GM12878 (cell line): Measurements from ENCODE around the gene ACAP2. TPM values are rescaled to one million over a fixed set of nuclear protein-coding genes. Genes with fewer than 3 reads are reported as not detected.

Source experiments
- ATAC-seq: fragments of 200-7000 bp; cut with Tn5 transposase; 3 replicates; pipeline ENCODE4 v1.9.1; 2020; ENCODE audit warnings: mild to moderate bottlenecking, moderate library complexity
- BruUV-seq: library from RNA; stranded (reverse); fragments of 400-500 nt; replicated peaks from 2 replicates; lab custom pipeline; 2021; lab: Mats Ljungman, UMichigan
- CTCF ChIA-PET: fragments of 300-600 bp; sonication (Branson Sonifier 250); formaldehyde crosslinking; extraction: SDS; loops from one replicate; lab custom pipeline; 2021; ENCODE audit warnings: inconsistent platforms; lab: Yijun Ruan, JAX
- POLR2A ChIA-PET: fragments of 350-600 bp; formaldehyde crosslinking; extraction: SDS; loops from one replicate; lab custom pipeline; 2021; ENCODE audit warnings: inconsistent platforms; lab: Charles Lee
- RAD21 ChIA-PET: fragments of 300-600 bp; sonication (Branson Sonifier 250); formaldehyde crosslinking; loops from one replicate; lab custom pipeline; 2023; ENCODE audit warnings: antibody characterized with exemption; ENCODE audit not compliant: unreplicated experiment; lab: Charles Lee
- SMC1A ChIA-PET: fragments of 300-600 bp; sonication (Branson Sonifier 250); formaldehyde crosslinking; loops from one replicate; lab custom pipeline; 2023; ENCODE audit not compliant: unreplicated experiment, uncharacterized antibody; lab: Charles Lee
- DNase-seq: peaks from one replicate; pipeline ENCODE4 v3.0.0-alpha.2; 2011; ENCODE audit warnings: low read depth, low spot score
- FAIRE-seq: peaks from 3 replicates; lab custom pipeline; 2011; peaks lifted over from hg19 to GRCh38; lab: Jason Lieb, UNC
- H2AFZ ChIP-seq: 2 replicates; pipeline ENCODE4 v1.6.0; 2011; ENCODE audit warnings: low read depth, low read length, control low read depth; ENCODE audit not compliant: control insufficient read depth
- H3K27ac ChIP-seq: 2 replicates; pipeline ENCODE4 v1.5.1; 2011; ENCODE audit warnings: control low read depth; ENCODE audit not compliant: control insufficient read depth, insufficient read depth
- H3K27me3 ChIP-seq, 2 experiments: replicated peaks in 1 of 2; 2 replicates each; pipeline versions ENCODE4 v1.6.0 to v1.6.1; 2011; ENCODE audit warnings: low read length in 1 of 2; ENCODE audit not compliant: control insufficient read depth in 2 of 2, insufficient read depth in 2 of 2
- H3K36me3 ChIP-seq, 2 experiments: 2 replicates each; pipeline ENCODE4 v1.5.1; 2011; ENCODE audit warnings: low read length in 1 of 2; ENCODE audit not compliant: control insufficient read depth in 2 of 2, insufficient read depth in 2 of 2
- H3K4me1 ChIP-seq: 2 replicates; pipeline ENCODE4 v1.6.1; 2011; ENCODE audit warnings: mild to moderate bottlenecking, low read length, moderate library complexity, mixed read lengths; ENCODE audit not compliant: control insufficient read depth, insufficient read depth
- H3K4me2 ChIP-seq: 2 replicates; pipeline ENCODE4 v1.6.0; 2011; ENCODE audit warnings: control low read depth; ENCODE audit not compliant: control insufficient read depth, insufficient read depth
- H3K4me3 ChIP-seq: fragments of 200-600 bp; sonication (generic); 2 replicates; pipeline ENCODE4 v1.5.1; 2016
- H3K79me2 ChIP-seq: 2 replicates; pipeline ENCODE4 v1.6.0; 2011; ENCODE audit warnings: low read length; ENCODE audit not compliant: control insufficient read depth, insufficient read depth
- H3K9ac ChIP-seq: 2 replicates; pipeline ENCODE4 v1.8.0; 2011; ENCODE audit warnings: low read length, control low read depth, mixed read lengths; ENCODE audit not compliant: control insufficient read depth, insufficient read depth
- H3K9me3 ChIP-seq: replicated peaks from 3 replicates; pipeline ENCODE4 v1.5.1; 2011; ENCODE audit warnings: mild to moderate bottlenecking, low read length; ENCODE audit not compliant: control insufficient read depth, insufficient read depth
- H4K20me1 ChIP-seq: 2 replicates; pipeline ENCODE4 v1.6.0; 2011; ENCODE audit not compliant: control insufficient read depth, insufficient read depth
- CBX3 ChIP-seq: fragments of 200-600 bp; sonication (generic); IDR thresholded peaks from 2 replicates; pipeline ENCODE4 v1.6.1; 2016; ENCODE audit warnings: low read depth, borderline replicate concordance
- CHD1 ChIP-seq: IDR thresholded peaks from 2 replicates; pipeline ENCODE4 v1.6.1; 2012; ENCODE audit warnings: low read depth, low read length, improper control_type of control experiment
- EGR1 ChIP-seq, 2 experiments: IDR thresholded peaks; 1 replicate in 1 of 2; 2 replicates in 1 of 2; pipeline ENCODE4 v1.6.1; 2011 to 2012; ENCODE audit warnings: low read depth in 2 of 2, low read length in 2 of 2, borderline replicate concordance in 1 of 2, mild to moderate bottlenecking in 1 of 2, moderate library complexity in 1 of 2
- NFYA ChIP-seq: IDR thresholded peaks from 2 replicates; pipeline ENCODE4 v1.6.1; 2011; ENCODE audit warnings: low read depth, mild to moderate bottlenecking, low read length, improper control_type of control experiment, borderline replicate concordance
- ZNF274 ChIP-seq: IDR thresholded peaks from one replicate; pipeline ENCODE4 v1.8.0; 2011; ENCODE audit not compliant: insufficient read length, insufficient read depth
- WGBS: methylation state at CpG from one replicate; pipeline ENCODE4 v1.1.6; 2016; ENCODE audit warnings: low lambda C conversion rate; ENCODE audit not compliant: insufficient replicate concordance, insufficient coverage; ENCODE audit errors: missing lambda C conversion rate; 5-methylcytosine and 5-hydroxymethylcytosine counted together
- in situ Hi-C: fragments of 300-500 bp; cut with MboI; formaldehyde crosslinking; loops from 9 replicates; pipeline ENCODE4 v1.14.3; 2018; ENCODE audit warnings: mixed read lengths
- intact Hi-C: fragments of 100-400 bp; cut with micrococcal nuclease; formaldehyde crosslinking; loops from one replicate; pipeline ENCODE4 v1.14.2; 2022; ENCODE audit not compliant: unreplicated experiment
- polyA plus RNA-seq, 11 experiments: library from polyadenylated mRNA; depleted of rRNA in 4 of 11; unstranded in 6 of 11; stranded (reverse) in 5 of 11; fragments of >200 nt; fragmentation: Nextera tagmentation in 4 of 11; fragmentation: Illumina TruSeq in 1 of 11; extraction: Ambion mirVana in 4 of 11; extraction: Trizol in 1 of 11; gene quantifications; 1 replicate in 1 of 11; 2 replicates in 10 of 11; pipeline versions ENCODE4 v1.2.1 to v1.2.3, GENCODE V29; 2011 to 2016; ENCODE audit warnings: inconsistent platforms in 2 of 11, missing spikeins in 2 of 11, low read depth in 1 of 11
- small RNA-seq: library from RNA; depleted of rRNA; stranded (forward); fragments of <200 nt; gene quantifications from one replicate; pipeline ENCODE3, GENCODE V24; 2014
- total RNA-seq, 4 experiments: library from RNA; depleted of rRNA in 3 of 4; stranded (reverse); fragments of >200 nt in 3 of 4; fragmentation: Illumina TruSeq in 1 of 4; extraction: Trizol in 1 of 4; gene quantifications; 2 replicates each; pipeline versions ENCODE4 v1.2.1 to v1.2.3, GENCODE V29; 2013 to 2021

Gene ACAP2
- total and polyA plus RNA-seq, 10 of the 15 experiments (the other 5 are each of a cell fraction or from before 2014, with no cell fraction given): 7.1 to 53.8 (median 35.7) TPM

DNA sequence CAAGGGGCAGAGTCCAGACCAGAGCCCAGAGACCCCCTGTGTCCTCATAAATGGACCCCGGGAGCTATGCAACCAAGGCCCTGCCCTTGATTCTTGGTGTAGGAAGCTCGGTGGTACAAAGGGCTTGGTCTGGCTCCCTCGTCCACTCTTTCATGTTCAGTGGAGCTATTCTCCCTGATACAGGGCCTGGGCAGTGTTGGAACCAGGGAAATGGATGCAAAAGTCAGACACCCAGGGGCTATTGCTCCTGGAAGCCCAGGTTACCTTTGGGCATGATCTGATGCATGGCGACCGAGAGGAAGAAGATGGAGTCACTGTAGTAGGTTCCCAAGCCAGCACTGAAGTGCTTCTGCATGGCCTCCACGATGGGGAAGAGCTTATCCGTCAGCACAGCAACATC lies 216.4 kb downstream of the ACAP2 start:
- H3K4me1 ChIP-seq: no peaks in the 10 kb centered on the region
- H3K9me3 ChIP-seq: no peaks in the 10 kb centered on the region
- no peak overlapping the region for H2AFZ ChIP-seq
- in situ Hi-C loops (no loop called here), intact Hi-C loops (no loop called here)
- CTCF ChIA-PET: interaction anchor here (0.8 to 1.3 kb wide), 4 partner anchors 21 to 234 kb away, joined by 3 to 6 read pairs (median 4); no protein-coding TSS in a partner anchor
- H3K27ac ChIP-seq: no peak overlapping the region
- BruUV-seq: no TSS peak
- TF ChIP-seq CBX3 (no peak), NFYA (no peak)
- ATAC-seq (no peak), DNase-seq (no peak), FAIRE-seq (no peak)
- H3K4me2 ChIP-seq: no peak overlapping the region
- WGBS: 89% methylated on average over 7 of the region's 7 CpGs
- no peak overlapping the region for H3K4me3 ChIP-seq
- H3K27me3 ChIP-seq: no peaks in the 10 kb centered on the region
- SMC1A ChIA-PET: interaction anchor here (1.0 to 1.8 kb wide), 2 partner anchors 21 to 97 kb away, joined by 4 to 5 read pairs; no protein-coding TSS in a partner anchor
- H3K9ac ChIP-seq: no peak overlapping the region
- H3K36me3 ChIP-seq: no peaks in the 10 kb centered on the region
- POLR2A ChIA-PET: no interaction called here
- RAD21 ChIA-PET: interaction anchor here (1.1 to 1.6 kb wide), 3 partner anchors 15 to 73 kb away, joined by 3 to 9 read pairs (median 4); no protein-coding TSS in a partner anchor
- no peaks in the 10 kb centered on the region for H4K20me1 ChIP-seq
- no peaks in the 10 kb centered on the region for H3K79me2 ChIP-seq

DNA sequence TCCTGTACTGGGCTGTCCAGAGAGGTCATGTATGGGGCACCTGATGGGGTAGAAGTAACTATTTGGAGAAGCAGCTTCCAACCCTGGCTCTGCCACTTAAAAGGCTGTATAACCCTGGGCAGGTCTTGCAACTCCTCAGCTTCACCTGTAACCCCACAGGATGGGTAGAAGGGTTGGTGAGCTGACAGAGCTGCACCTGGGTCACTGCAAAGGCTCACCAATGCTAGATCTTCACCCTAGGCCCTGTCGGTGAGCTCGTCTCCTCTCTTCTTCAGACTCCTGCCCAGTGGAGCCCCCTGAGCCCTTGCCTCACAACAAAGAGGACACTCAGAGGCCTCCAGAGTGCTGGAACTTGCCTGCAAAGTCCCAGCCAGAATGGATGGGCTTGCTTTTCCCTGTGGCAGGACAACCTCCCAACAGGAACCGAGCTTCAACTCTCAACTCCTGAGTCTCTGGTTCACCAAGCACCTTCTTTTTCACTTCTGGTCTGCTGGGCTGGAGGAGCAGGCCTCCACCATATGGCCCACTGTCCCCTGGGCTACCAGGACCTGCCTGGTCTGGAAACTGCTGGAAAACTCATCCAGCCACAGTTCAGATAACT lies 217.7 kb downstream of the ACAP2 start:
- DNase-seq: no peak
- ChIA-PET POLR2A (no interaction called here), SMC1A (no interaction called here), RAD21 (interaction anchor here (1.4 kb wide), 1 partner anchor 25 kb away, joined by 4 read pairs; no protein-coding TSS in a partner anchor)
- Histone ChIP-seq H3K9ac (no peak overlapping the region), H3K27ac (no peak overlapping the region), H3K4me3 (no peak overlapping the region), H3K27me3 (no peaks in the 10 kb centered on the region)
- WGBS: 96% methylated on average over 3 of the region's 3 CpGs
- BruUV-seq: no TSS peak
- intact Hi-C loops: no loop called here
- FAIRE-seq: no peak
- no peak for TF ChIP-seq ZNF274
- TF ChIP-seq CHD1: no peak
- no peak for TF ChIP-seq EGR1 (IDR thresholded peaks at IDR 0.05; ENCODE audit: borderline replicate concordance in 1 of 2, low read depth in 2 of 2, low read length in 2 of 2)
- TF ChIP-seq, all 136 proteins: peak for 0
- Histone ChIP-seq H2AFZ (no peak overlapping the region), H3K4me2 (no peak overlapping the region), H4K20me1 (no peaks in the 10 kb centered on the region), H3K9me3 (no peaks in the 10 kb centered on the region), H3K36me3 (no peaks in the 10 kb centered on the region; a peak in 1 of 4 replicates), H3K79me2 (no peaks in the 10 kb centered on the region), H3K4me1 (no peaks in the 10 kb centered on the region)
- in situ Hi-C loops: no loop called here
- no peak for ATAC-seq
- CTCF ChIA-PET: no interaction called here

Small RNA genes lying within 50 kb of the gene (small RNA-seq; reads per million reads assigned to genes)
- gene RF00019: not detected

Other genes starting within 250 kb of the ACAP2 start
- gene XXYLT1, start 171.9 kb downstream of the ACAP2 start, total RNA-seq (2014; rRNA removed): 13.8 and 14.2 TPM in 2 replicates
- 7.0 and 8.4 TPM in 2 replicates for gene XXYLT1, start 171.9 kb downstream of the ACAP2 start, total RNA-seq (2014; rRNA removed; fragmentation: Illumina TruSeq; extraction: Trizol)
- 12.4 TPM in 2 replicates for gene XXYLT1, start 171.9 kb downstream of the ACAP2 start, total RNA-seq (2021)
- gene XXYLT1, start 171.9 kb downstream of the ACAP2 start, polyA plus RNA-seq (2011; rRNA removed): 4.7 and 7.4 TPM in 2 replicates
- gene XXYLT1, start 171.9 kb downstream of the ACAP2 start, polyA plus RNA-seq (2014; fragmentation: Illumina TruSeq; extraction: Trizol): 8.4 and 9.0 TPM in 2 replicates
- gene XXYLT1, start 171.9 kb downstream of the ACAP2 start, polyA plus RNA-seq (2014; fragmentation: Nextera tagmentation; extraction: Ambion mirVana): 1 to 10 TPM; 1.2 to 3.2 TPM
- 10.7 and 12.1 TPM in 2 replicates for gene XXYLT1, start 171.9 kb downstream of the ACAP2 start, polyA plus RNA-seq (2014; rRNA removed)
- gene XXYLT1, start 171.9 kb downstream of the ACAP2 start, polyA plus RNA-seq (2016; fragmentation: Nextera tagmentation; extraction: Ambion mirVana): 10 to 100 TPM in 1 of 2 experiments, 1 to 10 TPM in 1; 9.7 to 11.2 TPM
- gene PPP1R2, start 100.3 kb upstream of the ACAP2 start, total RNA-seq (2014; rRNA removed): 97.5 and 116 TPM in 2 replicates
- 49.1 and 50.4 TPM in 2 replicates for gene PPP1R2, start 100.3 kb upstream of the ACAP2 start, total RNA-seq (2014; rRNA removed; fragmentation: Illumina TruSeq; extraction: Trizol)
- gene PPP1R2, start 100.3 kb upstream of the ACAP2 start, total RNA-seq (2021): 44.7 and 45.1 TPM in 2 replicates
- 60.3 and 67.0 TPM in 2 replicates for gene PPP1R2, start 100.3 kb upstream of the ACAP2 start, polyA plus RNA-seq (2011; rRNA removed)
- 38.8 and 68.6 TPM in 2 replicates for gene PPP1R2, start 100.3 kb upstream of the ACAP2 start, polyA plus RNA-seq (2014; fragmentation: Illumina TruSeq; extraction: Trizol)
- gene PPP1R2, start 100.3 kb upstream of the ACAP2 start, polyA plus RNA-seq (2014; fragmentation: Nextera tagmentation; extraction: Ambion mirVana): 10 to 100 TPM; 10.5 to 22.7 TPM
- 26.6 and 42.3 TPM in 2 replicates for gene PPP1R2, start 100.3 kb upstream of the ACAP2 start, polyA plus RNA-seq (2014; rRNA removed)
- gene PPP1R2, start 100.3 kb upstream of the ACAP2 start, polyA plus RNA-seq (2016; fragmentation: Nextera tagmentation; extraction: Ambion mirVana): 10 to 100 TPM; 88.6 to 96.1 TPM
- gene APOD, start 140.9 kb upstream of the ACAP2 start, total RNA-seq (2014; rRNA removed): 0.06 TPM in 1 of 2 replicates, not detected in the other
- not detected in 2 replicates for gene APOD, start 140.9 kb upstream of the ACAP2 start, total RNA-seq (2014; rRNA removed; fragmentation: Illumina TruSeq; extraction: Trizol)
- not detected in 2 replicates for gene APOD, start 140.9 kb upstream of the ACAP2 start, total RNA-seq (2021)
- gene APOD, start 140.9 kb upstream of the ACAP2 start, polyA plus RNA-seq (2011; rRNA removed): 0.35 and 0.48 TPM in 2 replicates
- 0.12 TPM in 1 of 2 replicates, not detected in the other for gene APOD, start 140.9 kb upstream of the ACAP2 start, polyA plus RNA-seq (2014; fragmentation: Illumina TruSeq; extraction: Trizol)
- gene APOD, start 140.9 kb upstream of the ACAP2 start, polyA plus RNA-seq (2014; fragmentation: Nextera tagmentation; extraction: Ambion mirVana): under 1 TPM; 0.31 to 0.47 TPM
- gene APOD, start 140.9 kb upstream of the ACAP2 start, polyA plus RNA-seq (2014; rRNA removed): not detected in 2 replicates
- gene APOD, start 140.9 kb upstream of the ACAP2 start, polyA plus RNA-seq (2016; fragmentation: Nextera tagmentation; extraction: Ambion mirVana): under 1 TPM; 0.58 to 0.77 TPM